ENCODE results near the gene PTPRQ. TPM values are rescaled to one million over a fixed set of nuclear protein-coding genes. Genes with fewer than 3 reads are reported as not detected.

Gene PTPRQ
- total RNA-seq, 1 experiment from 2014 or later: not detected

DNA sequence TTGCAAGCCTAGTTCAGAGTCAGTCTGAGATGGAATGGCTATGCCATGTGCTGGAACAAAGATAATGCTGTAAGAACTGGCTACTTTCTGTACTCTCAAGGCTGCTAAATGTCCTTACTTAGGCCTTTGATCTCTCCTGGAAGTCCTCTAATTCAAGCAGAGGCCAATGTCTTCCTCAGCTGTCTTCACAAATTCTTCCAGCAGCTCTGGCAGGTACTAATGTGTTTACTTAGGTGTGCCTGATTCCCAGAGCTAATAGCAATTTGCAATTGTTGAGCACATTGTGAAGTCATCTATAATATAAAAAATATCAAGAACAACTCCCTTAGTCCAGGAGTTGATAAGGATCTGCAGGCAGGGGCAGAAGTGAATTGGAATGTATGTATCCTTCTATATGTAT is 268.8 kb downstream of the PTPRQ start:
- Mint-ChIP-seq H3K27me3 (ENCODE audit: low read depth) (peaks cover 96% of the 10 kb centered on the region), H3K36me3 (no peaks in the 10 kb centered on the region), H3K27ac (no peak overlapping the region), H3K4me1 (peaks cover 74% of the 10 kb centered on the region), H3K4me3 (no peak overlapping the region), H3K9me3 (no peaks in the 10 kb centered on the region)
- ChIA-PET CTCF (no interaction called here), POLR2A (no interaction called here)
- DNase-seq (ENCODE audit: low spot score) (no peak), ATAC-seq (no peak)
- TF ChIP-seq, protein P1, sequence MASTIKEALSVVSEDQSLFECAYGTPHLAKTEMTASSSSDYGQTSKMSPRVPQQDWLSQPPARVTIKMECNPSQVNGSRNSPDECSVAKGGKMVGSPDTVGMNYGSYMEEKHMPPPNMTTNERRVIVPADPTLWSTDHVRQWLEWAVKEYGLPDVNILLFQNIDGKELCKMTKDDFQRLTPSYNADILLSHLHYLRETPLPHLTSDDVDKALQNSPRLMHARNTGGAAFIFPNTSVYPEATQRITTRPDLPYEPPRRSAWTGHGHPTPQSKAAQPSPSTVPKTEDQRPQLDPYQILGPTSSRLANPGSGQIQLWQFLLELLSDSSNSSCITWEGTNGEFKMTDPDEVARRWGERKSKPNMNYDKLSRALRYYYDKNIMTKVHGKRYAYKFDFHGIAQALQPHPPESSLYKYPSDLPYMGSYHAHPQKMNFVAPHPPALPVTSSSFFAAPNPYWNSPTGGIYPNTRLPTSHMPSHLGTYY (CRISPR knock-in tag; IDR thresholded peaks at IDR 0.05): no peak
- no peak for TF ChIP-seq NFYB (CRISPR knock-in tag; conservative IDR thresholded peaks at IDR 0.05; ENCODE audit: low read depth)
- TF ChIP-seq, protein P2, sequence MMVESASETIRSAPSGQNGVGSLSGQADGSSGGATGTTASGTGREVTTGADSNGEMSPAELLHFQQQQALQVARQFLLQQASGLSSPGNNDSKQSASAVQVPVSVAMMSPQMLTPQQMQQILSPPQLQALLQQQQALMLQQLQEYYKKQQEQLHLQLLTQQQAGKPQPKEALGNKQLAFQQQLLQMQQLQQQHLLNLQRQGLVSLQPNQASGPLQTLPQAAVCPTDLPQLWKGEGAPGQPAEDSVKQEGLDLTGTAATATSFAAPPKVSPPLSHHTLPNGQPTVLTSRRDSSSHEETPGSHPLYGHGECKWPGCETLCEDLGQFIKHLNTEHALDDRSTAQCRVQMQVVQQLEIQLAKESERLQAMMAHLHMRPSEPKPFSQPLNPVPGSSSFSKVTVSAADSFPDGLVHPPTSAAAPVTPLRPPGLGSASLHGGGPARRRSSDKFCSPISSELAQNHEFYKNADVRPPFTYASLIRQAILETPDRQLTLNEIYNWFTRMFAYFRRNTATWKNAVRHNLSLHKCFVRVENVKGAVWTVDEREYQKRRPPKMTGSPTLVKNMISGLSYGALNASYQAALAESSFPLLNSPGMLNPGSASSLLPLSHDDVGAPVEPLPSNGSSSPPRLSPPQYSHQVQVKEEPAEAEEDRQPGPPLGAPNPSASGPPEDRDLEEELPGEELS (CRISPR knock-in tag; IDR thresholded peaks at IDR 0.05): no peak
- no peak for TF ChIP-seq OVOL2 (CRISPR knock-in tag; IDR thresholded peaks at IDR 0.05; ENCODE audit: borderline replicate concordance)
- TF ChIP-seq ZBTB21 (CRISPR knock-in tag; IDR thresholded peaks at IDR 0.05; ENCODE audit: borderline replicate concordance): no peak
- TF ChIP-seq ZNF281 (CRISPR knock-in tag; IDR thresholded peaks at IDR 0.05): no peak
- TF ChIP-seq JUN (CRISPR knock-in tag; IDR thresholded peaks at IDR 0.05): no peak
- no peak for TF ChIP-seq NR1H2 (CRISPR knock-in tag; IDR thresholded peaks at IDR 0.05)
- no peak for TF ChIP-seq SP1 (CRISPR knock-in tag; conservative IDR thresholded peaks at IDR 0.05)
- no peak for TF ChIP-seq ZNF416 (CRISPR knock-in tag; IDR thresholded peaks at IDR 0.05)

DNA sequence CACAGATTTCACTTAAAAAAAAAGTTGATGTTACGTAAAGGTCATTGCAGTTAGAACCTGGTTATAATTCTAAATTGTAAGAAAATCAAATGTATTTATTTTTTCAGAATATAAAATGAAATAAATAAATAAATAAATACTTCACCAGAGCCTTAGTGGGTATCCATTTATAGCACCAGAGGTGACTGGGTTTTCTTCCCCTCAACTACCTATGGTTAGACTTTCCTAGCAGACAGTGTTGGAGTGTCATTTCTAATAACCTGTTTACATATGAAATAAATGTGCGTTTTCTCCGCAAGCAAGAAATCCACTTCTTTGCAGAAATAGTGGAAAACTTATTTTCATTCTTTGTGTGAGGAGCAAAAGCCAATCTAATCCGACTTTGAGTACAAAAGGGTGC is 269.4 kb downstream of the PTPRQ start:
- Mint-ChIP-seq H3K27ac (no peak overlapping the region), H3K36me3 (no peaks in the 10 kb centered on the region), H3K27me3 (ENCODE audit: low read depth) (peaks cover 95% of the 10 kb centered on the region), H3K4me3 (peak overlapping the region; percentile 75), H3K9me3 (no peaks in the 10 kb centered on the region), H3K4me1 (peaks cover 73% of the 10 kb centered on the region)
- TF ChIP-seq RORB (CRISPR knock-in tag; IDR thresholded peaks at IDR 0.05) (no peak), ZNF281 (CRISPR knock-in tag; IDR thresholded peaks at IDR 0.05) (no peak), TP53 (CRISPR knock-in tag; IDR thresholded peaks at IDR 0.05) (no peak), NFYB (CRISPR knock-in tag; conservative IDR thresholded peaks at IDR 0.05; ENCODE audit: low read depth) (no peak)
- ChIA-PET CTCF (interaction anchor here (1.3 kb wide), 1 partner anchor 106 kb away, joined by 3 read pairs; no protein-coding TSS in a partner anchor), POLR2A (no interaction called here)
- no peak for ATAC-seq
- no peak for DNase-seq (ENCODE audit: low spot score)

DNA sequence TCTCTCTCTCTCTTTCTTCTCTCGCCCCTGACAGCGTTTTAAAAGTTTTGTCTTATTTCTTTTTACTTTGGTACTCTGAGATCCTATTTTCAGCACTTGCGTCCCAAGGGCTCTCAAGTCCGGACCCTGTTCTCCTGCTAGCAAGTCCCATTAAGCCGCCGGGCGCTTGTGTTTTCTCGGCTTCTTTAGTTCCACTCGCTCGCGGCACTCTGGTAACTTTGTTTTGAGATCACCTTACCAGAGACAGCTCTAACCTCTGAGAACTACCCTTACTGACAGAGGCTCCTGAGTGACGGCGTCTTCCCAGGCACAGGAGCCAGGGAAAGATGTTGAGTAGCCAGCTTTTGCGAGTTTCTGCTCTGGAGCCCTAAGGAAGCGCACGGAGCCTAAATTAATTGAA is 270.0 kb downstream of the PTPRQ start:
- CTCF ChIA-PET: interaction anchor here (0.9 to 1.8 kb wide), 4 partner anchors 27 to 125 kb away, joined by 3 to 10 read pairs (median 3); no protein-coding TSS in a partner anchor
- Mint-ChIP-seq H3K27me3 (ENCODE audit: low read depth) (peaks cover 93% of the 10 kb centered on the region), H3K9me3 (no peaks in the 10 kb centered on the region), H3K36me3 (no peaks in the 10 kb centered on the region), H3K4me3 (peak overlapping the region; percentile 75), H3K4me1 (peaks cover 67% of the 10 kb centered on the region), H3K27ac (no peak overlapping the region; the same call in 1 of the 2 replicates)
- peak; percentile 72 for ATAC-seq
- peak; percentile 55 for DNase-seq (ENCODE audit: low spot score)
- POLR2A ChIA-PET: no interaction called here
- TF ChIP-seq EMX1 (CRISPR knock-in tag; IDR thresholded peaks at IDR 0.05): no peak
- TF ChIP-seq TEAD1 (CRISPR knock-in tag; IDR thresholded peaks at IDR 0.05): no peak
